HepG2 (cell line): ENCODE results near the gene PLD2. TPM values are rescaled to one million over a fixed set of nuclear protein-coding genes. Genes with fewer than 3 reads are reported as not detected.

ENCODE experiments used
- AGO2 ChIP-seq: fragments of 200-400 bp; formaldehyde crosslinking; optimal IDR thresholded peaks from 2 replicates; pipeline ENCODE3; 2017; ENCODE audit warnings: mild to moderate bottlenecking, low read depth, low read length, moderate library complexity
- CHD2 ChIP-seq: IDR thresholded peaks from 2 replicates; pipeline ENCODE4 v1.6.1; 2011; ENCODE audit warnings: low read depth, low read length, improper control_type of control experiment
- FOXK1 ChIP-seq: sonication (generic); formaldehyde crosslinking; IDR thresholded peaks from 2 replicates; pipeline ENCODE4 v1.4.0; 2020; ENCODE audit warnings: low read depth, missing genetic modification reagents, borderline replicate concordance
- KMT2B ChIP-seq: IDR thresholded peaks from 2 replicates; pipeline ENCODE4 v1.6.1; 2016; ENCODE audit warnings: missing genetic modification reagents, missing compliant biosample characterization
- MTA3 ChIP-seq: sonication (generic); formaldehyde crosslinking; IDR thresholded peaks from 2 replicates; pipeline ENCODE4 v1.4.0; 2020; ENCODE audit warnings: missing genetic modification reagents
- SMYD3 ChIP-seq: sonication (generic); formaldehyde crosslinking; IDR thresholded peaks from 2 replicates; pipeline ENCODE4 v1.8.1; 2023; ENCODE audit warnings: mild to moderate bottlenecking, missing genetic modification reagents
- ZBTB1 ChIP-seq: sonication (generic); formaldehyde crosslinking; IDR thresholded peaks from 2 replicates; pipeline ENCODE4 v1.4.0; 2020; ENCODE audit warnings: missing genetic modification reagents, borderline replicate concordance
- ZFP90 ChIP-seq: sonication (generic); formaldehyde crosslinking; IDR thresholded peaks from 2 replicates; pipeline ENCODE4 v1.8.0; 2022; ENCODE audit warnings: missing genetic modification reagents, mild to moderate bottlenecking, inconsistent platforms, borderline replicate concordance
- ZNF367 ChIP-seq: sonication (generic); formaldehyde crosslinking; IDR thresholded peaks from 2 replicates; pipeline ENCODE4 v1.4.0; 2020; ENCODE audit warnings: missing genetic modification reagents, borderline replicate concordance
- ZNF713 ChIP-seq: sonication (generic); formaldehyde crosslinking; IDR thresholded peaks from 2 replicates; pipeline ENCODE4 v1.4.0; 2020; ENCODE audit warnings: mild to moderate bottlenecking, missing genetic modification reagents
- polyA plus RNA-seq, 8 experiments: library from polyadenylated mRNA; depleted of rRNA in 3 of 8; stranded (reverse) in 7 of 8; unstranded in 1 of 8; fragments of >200 nt; fragmentation: Illumina TruSeq in 4 of 8; extraction: Trizol in 4 of 8; gene quantifications; 2 replicates each; pipeline versions ENCODE4 v1.2.1 to v1.2.3, GENCODE V29; 2011 to 2016; ENCODE audit warnings: low read depth in 4 of 8, missing spikeins in 1 of 8, mixed read lengths in 1 of 8; ENCODE audit not compliant: insufficient read depth in 1 of 8
- total RNA-seq, 5 experiments: library from RNA; depleted of rRNA; stranded (reverse); fragments of >200 nt; fragmentation: Illumina TruSeq; extraction: Trizol; gene quantifications; 2 replicates each; pipeline ENCODE4 v1.2.3, GENCODE V29; 2016; ENCODE audit warnings: low read depth in 1 of 5
- TF ChIP-seq, protein P1 (sequence below), 2 experiments: sonication (generic) in 1 of 2; formaldehyde crosslinking in 1 of 2; IDR thresholded peaks; 2 replicates each; pipeline versions ENCODE4 v1.6.1 to v1.9.0; 2014 to 2022; ENCODE audit warnings: antibody characterized with exemption in 1 of 2, borderline replicate concordance in 1 of 2, inconsistent platforms in 1 of 2, low read depth in 1 of 2, missing genetic modification reagents in 1 of 2
- TF ChIP-seq, protein P2 (sequence below): IDR thresholded peaks from 2 replicates; pipeline ENCODE4 v1.6.1; 2012; ENCODE audit warnings: low read length, improper control_type of control experiment
- TF ChIP-seq, protein P3 (sequence below): sonication (generic); formaldehyde crosslinking; IDR thresholded peaks from 2 replicates; pipeline ENCODE4 v1.8.0; 2022; ENCODE audit warnings: mild to moderate bottlenecking, missing genetic modification reagents, moderate library complexity
- TF ChIP-seq, protein P4 (sequence below): sonication (generic); formaldehyde crosslinking; IDR thresholded peaks from 2 replicates; pipeline ENCODE4 v1.4.0; 2020; ENCODE audit warnings: mild to moderate bottlenecking, missing genetic modification reagents, borderline replicate concordance

The PLD2 gene
- total and polyA plus RNA-seq, 2 of the 13 experiments (the other 11 are each of a cell fraction or from before 2014, with no cell fraction given) = 13.4 to 29.7 TPM

DNA sequence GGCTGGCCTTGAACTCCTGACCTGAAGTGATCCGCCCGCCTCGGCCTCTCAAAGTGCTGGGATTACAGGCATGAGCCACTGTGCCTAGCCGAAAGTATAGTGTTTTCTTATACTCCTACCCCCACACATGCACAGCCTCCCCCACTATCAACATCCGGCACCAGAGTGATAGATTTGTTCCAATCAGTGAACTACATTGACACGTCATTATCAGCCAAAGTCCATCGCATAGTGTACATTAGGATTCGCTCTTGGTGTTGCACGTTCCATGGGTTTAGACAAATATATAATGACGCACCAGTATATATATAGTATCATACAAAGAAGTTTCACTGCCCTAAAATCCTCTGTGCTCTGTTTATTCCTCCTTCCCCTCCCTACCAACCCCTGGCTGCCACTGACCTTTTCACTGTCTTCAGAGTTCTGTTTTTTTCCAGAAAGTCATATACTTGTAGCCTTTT is 47.1 kb upstream of the PLD2 start (continued):
- TF ChIP-seq, protein P1, sequence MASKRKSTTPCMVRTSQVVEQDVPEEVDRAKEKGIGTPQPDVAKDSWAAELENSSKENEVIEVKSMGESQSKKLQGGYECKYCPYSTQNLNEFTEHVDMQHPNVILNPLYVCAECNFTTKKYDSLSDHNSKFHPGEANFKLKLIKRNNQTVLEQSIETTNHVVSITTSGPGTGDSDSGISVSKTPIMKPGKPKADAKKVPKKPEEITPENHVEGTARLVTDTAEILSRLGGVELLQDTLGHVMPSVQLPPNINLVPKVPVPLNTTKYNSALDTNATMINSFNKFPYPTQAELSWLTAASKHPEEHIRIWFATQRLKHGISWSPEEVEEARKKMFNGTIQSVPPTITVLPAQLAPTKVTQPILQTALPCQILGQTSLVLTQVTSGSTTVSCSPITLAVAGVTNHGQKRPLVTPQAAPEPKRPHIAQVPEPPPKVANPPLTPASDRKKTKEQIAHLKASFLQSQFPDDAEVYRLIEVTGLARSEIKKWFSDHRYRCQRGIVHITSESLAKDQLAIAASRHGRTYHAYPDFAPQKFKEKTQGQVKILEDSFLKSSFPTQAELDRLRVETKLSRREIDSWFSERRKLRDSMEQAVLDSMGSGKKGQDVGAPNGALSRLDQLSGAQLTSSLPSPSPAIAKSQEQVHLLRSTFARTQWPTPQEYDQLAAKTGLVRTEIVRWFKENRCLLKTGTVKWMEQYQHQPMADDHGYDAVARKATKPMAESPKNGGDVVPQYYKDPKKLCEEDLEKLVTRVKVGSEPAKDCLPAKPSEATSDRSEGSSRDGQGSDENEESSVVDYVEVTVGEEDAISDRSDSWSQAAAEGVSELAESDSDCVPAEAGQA (IDR thresholded peaks at IDR 0.05; ENCODE audit: low read depth) = 0 out of 2 replicates have a peak, but pooled peaks have one; percentile 49
- TF ChIP-seq, protein P1 (CRISPR knock-in tag; IDR thresholded peaks at IDR 0.05; ENCODE audit: borderline replicate concordance) = no peak
- TF ChIP-seq, protein P2, sequence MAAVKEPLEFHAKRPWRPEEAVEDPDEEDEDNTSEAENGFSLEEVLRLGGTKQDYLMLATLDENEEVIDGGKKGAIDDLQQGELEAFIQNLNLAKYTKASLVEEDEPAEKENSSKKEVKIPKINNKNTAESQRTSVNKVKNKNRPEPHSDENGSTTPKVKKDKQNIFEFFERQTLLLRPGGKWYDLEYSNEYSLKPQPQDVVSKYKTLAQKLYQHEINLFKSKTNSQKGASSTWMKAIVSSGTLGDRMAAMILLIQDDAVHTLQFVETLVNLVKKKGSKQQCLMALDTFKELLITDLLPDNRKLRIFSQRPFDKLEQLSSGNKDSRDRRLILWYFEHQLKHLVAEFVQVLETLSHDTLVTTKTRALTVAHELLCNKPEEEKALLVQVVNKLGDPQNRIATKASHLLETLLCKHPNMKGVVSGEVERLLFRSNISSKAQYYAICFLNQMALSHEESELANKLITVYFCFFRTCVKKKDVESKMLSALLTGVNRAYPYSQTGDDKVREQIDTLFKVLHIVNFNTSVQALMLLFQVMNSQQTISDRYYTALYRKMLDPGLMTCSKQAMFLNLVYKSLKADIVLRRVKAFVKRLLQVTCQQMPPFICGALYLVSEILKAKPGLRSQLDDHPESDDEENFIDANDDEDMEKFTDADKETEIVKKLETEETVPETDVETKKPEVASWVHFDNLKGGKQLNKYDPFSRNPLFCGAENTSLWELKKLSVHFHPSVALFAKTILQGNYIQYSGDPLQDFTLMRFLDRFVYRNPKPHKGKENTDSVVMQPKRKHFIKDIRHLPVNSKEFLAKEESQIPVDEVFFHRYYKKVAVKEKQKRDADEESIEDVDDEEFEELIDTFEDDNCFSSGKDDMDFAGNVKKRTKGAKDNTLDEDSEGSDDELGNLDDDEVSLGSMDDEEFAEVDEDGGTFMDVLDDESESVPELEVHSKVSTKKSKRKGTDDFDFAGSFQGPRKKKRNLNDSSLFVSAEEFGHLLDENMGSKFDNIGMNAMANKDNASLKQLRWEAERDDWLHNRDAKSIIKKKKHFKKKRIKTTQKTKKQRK = no peak
- TF ChIP-seq SMYD3 (CRISPR knock-in tag) (peak; percentile 81), AGO2 (no peak), CHD2 (peak; percentile 55; the same call in 1 of the 2 replicates), ZFP90 (CRISPR knock-in tag) (peak; percentile 63; the same call in 1 of the 2 replicates), ZNF713 (CRISPR knock-in tag) (0 out of 2 replicates have a peak, but pooled peaks have one; percentile 63), ZBTB1 (no peak), KMT2B (CRISPR knock-in tag) (no peak), FOXK1 (CRISPR knock-in tag) (peak; percentile 75), MTA3 (CRISPR knock-in tag) (no peak), ZNF367 (CRISPR knock-in tag) (no peak)
- TF ChIP-seq, protein P3, sequence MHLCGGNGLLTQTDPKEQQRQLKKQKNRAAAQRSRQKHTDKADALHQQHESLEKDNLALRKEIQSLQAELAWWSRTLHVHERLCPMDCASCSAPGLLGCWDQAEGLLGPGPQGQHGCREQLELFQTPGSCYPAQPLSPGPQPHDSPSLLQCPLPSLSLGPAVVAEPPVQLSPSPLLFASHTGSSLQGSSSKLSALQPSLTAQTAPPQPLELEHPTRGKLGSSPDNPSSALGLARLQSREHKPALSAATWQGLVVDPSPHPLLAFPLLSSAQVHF (CRISPR knock-in tag) = peak; percentile 72; the same call in 1 of the 2 replicates
- TF ChIP-seq, protein P4, sequence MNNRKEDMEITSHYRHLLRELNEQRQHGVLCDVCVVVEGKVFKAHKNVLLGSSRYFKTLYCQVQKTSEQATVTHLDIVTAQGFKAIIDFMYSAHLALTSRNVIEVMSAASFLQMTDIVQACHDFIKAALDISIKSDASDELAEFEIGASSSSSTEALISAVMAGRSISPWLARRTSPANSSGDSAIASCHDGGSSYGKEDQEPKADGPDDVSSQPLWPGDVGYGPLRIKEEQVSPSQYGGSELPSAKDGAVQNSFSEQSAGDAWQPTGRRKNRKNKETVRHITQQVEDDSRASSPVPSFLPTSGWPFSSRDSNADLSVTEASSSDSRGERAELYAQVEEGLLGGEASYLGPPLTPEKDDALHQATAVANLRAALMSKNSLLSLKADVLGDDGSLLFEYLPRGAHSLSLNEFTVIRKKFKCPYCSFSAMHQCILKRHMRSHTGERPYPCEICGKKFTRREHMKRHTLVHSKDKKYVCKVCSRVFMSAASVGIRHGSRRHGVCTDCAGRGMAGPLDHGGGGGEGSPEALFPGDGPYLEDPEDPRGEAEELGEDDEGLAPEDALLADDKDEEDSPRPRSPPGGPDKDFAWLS = peak; percentile 35; the same call in 1 of the 2 replicates
